Endodermal cell (in vitro differentiated cells): ENCODE measurements around the gene MYO19. TPM values are rescaled to one million over a fixed set of nuclear protein-coding genes. Genes with fewer than 3 reads are reported as not detected.

Experiments
- DNase-seq: peaks from one replicate; pipeline ENCODE4 v3.0.0-alpha.2; 2017
- H3K27ac ChIP-seq: 2 replicates; pipeline ENCODE4 v1.5.1; 2013; ENCODE audit warnings: mild to moderate bottlenecking, low read depth, low read length, moderate library complexity
- H3K27me3 ChIP-seq: 2 replicates; pipeline ENCODE4 v1.6.1; 2013; ENCODE audit warnings: mild to moderate bottlenecking, low read length, moderate library complexity; ENCODE audit not compliant: insufficient read depth, control insufficient read depth, poor library complexity, severe bottlenecking
- H3K36me3 ChIP-seq: 2 replicates; pipeline ENCODE4 v1.7.0; 2013; ENCODE audit warnings: mild to moderate bottlenecking, low read length, moderate library complexity; ENCODE audit not compliant: control insufficient read depth, insufficient read depth
- H3K4me1 ChIP-seq: one replicate; pipeline ENCODE4 v1.7.0; 2013; ENCODE audit warnings: low read length; ENCODE audit not compliant: control insufficient read depth, insufficient read depth
- H3K4me3 ChIP-seq: 2 replicates; pipeline ENCODE4 v1.5.1; 2013; ENCODE audit warnings: mild to moderate bottlenecking, low read length, moderate library complexity
- H3K9ac ChIP-seq: 2 replicates; pipeline ENCODE4 v1.6.1; 2013; ENCODE audit warnings: mild to moderate bottlenecking, low read length, moderate library complexity; ENCODE audit not compliant: poor library complexity, severe bottlenecking; ENCODE audit errors: extremely low read depth
- H3K9me3 ChIP-seq: 2 replicates; pipeline ENCODE4 v1.6.1; 2013; ENCODE audit warnings: mild to moderate bottlenecking, low read length, moderate library complexity; ENCODE audit not compliant: control insufficient read depth
- H3K27ac Mint-ChIP-seq: 2 replicates; pipeline ENCODE4 v1.8.0; 2020; ENCODE audit warnings: mixed read lengths
- H3K27me3 Mint-ChIP-seq: 2 replicates; pipeline ENCODE4 v1.8.0; 2021; ENCODE audit warnings: mild to moderate bottlenecking, mixed read lengths; ENCODE audit not compliant: insufficient read depth
- H3K36me3 Mint-ChIP-seq: 2 replicates; pipeline ENCODE4 v1.8.0; 2020; ENCODE audit warnings: low read depth, mixed read lengths
- H3K4me1 Mint-ChIP-seq: 2 replicates; pipeline ENCODE4 v1.8.0; 2020; ENCODE audit warnings: mixed read lengths
- H3K4me3 Mint-ChIP-seq: 2 replicates; pipeline ENCODE4 v1.8.0; 2020; ENCODE audit warnings: mild to moderate bottlenecking, moderate library complexity, mixed read lengths
- H3K9me3 Mint-ChIP-seq: 2 replicates; pipeline ENCODE4 v1.8.0; 2020; ENCODE audit warnings: mild to moderate bottlenecking, mixed read lengths
- CTCF ChIP-seq: fragments of 200-600 bp; sonication (generic); conservative IDR thresholded peaks from 2 replicates; pipeline ENCODE4 v1.5.0; 2021; ENCODE audit warnings: antibody characterized with exemption, mild to moderate bottlenecking
- WGBS, 2 experiments: methylation state at CpG; one replicate each; pipeline versions ENCODE4 v1.1.5 to v1.1.7; 2013; ENCODE audit warnings: missing lambda C conversion rate in 2 of 2, mixed read lengths in 1 of 2; ENCODE audit not compliant: insufficient coverage in 1 of 2, insufficient read length in 1 of 2; 5-methylcytosine and 5-hydroxymethylcytosine counted together
- total RNA-seq, 2 donors: library from RNA; stranded (reverse); fragmentation: NEBNext Ultra II Directional in 1 of 2; extraction: Animal tissue kit (Norgen Biotek cat#: 25700) in 1 of 2; gene quantifications; 2 replicates in 1 of 2; 3 replicates in 1 of 2; pipeline ENCODE4 v1.2.1, GENCODE V29; 2021

Gene MYO19
- total RNA-seq, 2 donors from 2014 or later = 133 to 154 TPM

- no peaks in the 10 kb centered on the region for H3K9me3 ChIP-seq
- Mint-ChIP-seq H3K36me3 (peaks cover 54% of the 10 kb centered on the region), H3K9me3 (no peaks in the 10 kb centered on the region), H3K4me3 (no peak overlapping the region), H3K27ac (no peak overlapping the region), H3K4me1 (no peaks in the 10 kb centered on the region), H3K27me3 (no peaks in the 10 kb centered on the region)
- H3K4me1 ChIP-seq = no peaks in the 10 kb centered on the region
- WGBS, 2 experiments = 98 to 100% methylated on average over 1 to 2 of the region's 2 CpGs
- H3K27ac ChIP-seq = no peak overlapping the region
- no peak overlapping the region for H3K4me3 ChIP-seq
- no peak for DNase-seq
- no peaks in the 10 kb centered on the region for H3K27me3 ChIP-seq
- peaks cover 69% of the 10 kb centered on the region for H3K36me3 ChIP-seq
- H3K9ac ChIP-seq = no peak overlapping the region
- no peak for TF ChIP-seq CTCF
Measured at GRCh38 chr17:36578671-36579070, 44.0 kb upstream of the MYO19 start.

- 97 to 100% methylated on average over 2 of the region's 2 CpGs for WGBS, 2 experiments
- H3K4me1 Mint-ChIP-seq = no peaks in the 10 kb centered on the region
- Histone ChIP-seq H3K27ac (no peak overlapping the region), H3K27me3 (no peaks in the 10 kb centered on the region), H3K9ac (no peak overlapping the region), H3K4me1 (no peaks in the 10 kb centered on the region), H3K4me3 (no peak overlapping the region), H3K9me3 (no peaks in the 10 kb centered on the region), H3K36me3 (peaks cover 74% of the 10 kb centered on the region)
- H3K4me3 Mint-ChIP-seq = no peak overlapping the region
- H3K27ac Mint-ChIP-seq = no peak overlapping the region
- no peaks in the 10 kb centered on the region for H3K27me3 Mint-ChIP-seq
- no peak for TF ChIP-seq CTCF
- H3K9me3 Mint-ChIP-seq = no peaks in the 10 kb centered on the region
- peaks cover 56% of the 10 kb centered on the region for H3K36me3 Mint-ChIP-seq
- DNase-seq = no peak
Measured at GRCh38 chr17:36576793-36577192, 42.1 kb upstream of the MYO19 start.

- TF ChIP-seq CTCF = no peak
Measured at GRCh38 chr17:36575028-36575427, 40.4 kb upstream of the MYO19 start.

More at GRCh38 chr17:36575028-36575427, 40.4 kb upstream of the MYO19 start:
- no peak overlapping the region for H3K9ac ChIP-seq
- H3K27ac Mint-ChIP-seq = no peak overlapping the region
- H3K9me3 ChIP-seq = no peaks in the 10 kb centered on the region
- H3K4me3 ChIP-seq = no peak overlapping the region
- no peaks in the 10 kb centered on the region for H3K27me3 ChIP-seq
- H3K9me3 Mint-ChIP-seq = no peaks in the 10 kb centered on the region
- H3K36me3 ChIP-seq = peaks cover 69% of the 10 kb centered on the region
- no peak overlapping the region for H3K4me3 Mint-ChIP-seq
- WGBS, 2 experiments = 93 to 95% methylated on average over 3 to 12 of the region's 12 CpGs
- H3K36me3 Mint-ChIP-seq = peaks cover 49% of the 10 kb centered on the region
- H3K4me1 ChIP-seq = no peaks in the 10 kb centered on the region
- H3K4me1 Mint-ChIP-seq = no peaks in the 10 kb centered on the region
- H3K27me3 Mint-ChIP-seq = no peaks in the 10 kb centered on the region
- H3K27ac ChIP-seq = no peak overlapping the region
- DNase-seq = no peak
